Measurements from ENCODE around the gene RNF114.

DNA sequence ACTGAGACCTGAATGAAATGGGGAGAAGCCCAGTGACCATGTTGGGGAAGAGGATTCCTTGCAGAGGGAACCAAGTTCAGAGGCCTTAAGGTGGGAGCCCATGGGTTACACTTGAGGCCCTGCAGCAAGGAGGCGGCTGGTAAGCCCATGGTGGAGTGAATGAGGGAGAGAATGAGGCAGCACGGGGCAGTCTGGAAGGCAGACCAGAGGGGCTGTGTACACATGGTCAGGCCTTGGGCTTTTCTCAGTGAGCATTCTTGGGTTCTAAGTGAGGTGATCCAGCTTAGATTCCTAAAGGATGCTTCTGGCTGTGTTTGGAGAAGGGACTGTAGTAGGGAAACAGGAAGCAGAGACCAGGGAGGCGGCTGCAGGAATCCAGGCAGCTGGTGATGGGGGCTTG is 19.0 kb downstream of the RNF114 start:
- no peak for TF ChIP-seq POLR2AphosphoS5 (IDR thresholded peaks at IDR 0.05)
- TF ChIP-seq POLR2A (IDR thresholded peaks at IDR 0.05): no peak
- no peak for TF ChIP-seq CTCF (IDR thresholded peaks at IDR 0.05)
